BJ (cell line): ENCODE data around the gene HRNR. TPM values are rescaled to one million over a fixed set of nuclear protein-coding genes. Genes with fewer than 3 reads are reported as not detected.

ENCODE experiments used
- CTCF ChIA-PET: fragments of 350-600 bp; formaldehyde crosslinking; extraction: SDS; loops from one replicate; lab custom pipeline; 2021; ENCODE audit warnings: antibody characterized with exemption, inconsistent platforms; lab: Yijun Ruan, JAX
- POLR2A ChIA-PET: fragments of 300-600 bp; sonication (Branson Sonifier 250); formaldehyde crosslinking; extraction: SDS; loops from one replicate; lab custom pipeline; 2021; ENCODE audit warnings: antibody characterized with exemption; lab: Charles Lee
- DNase-seq: peaks from one replicate; pipeline ENCODE4 v3.0.0-alpha.2; 2011; ENCODE audit warnings: low read depth
- H3K27me3 ChIP-seq: 2 replicates; pipeline ENCODE4 v1.6.0; 2011; ENCODE audit warnings: low read length; ENCODE audit not compliant: control insufficient read depth, insufficient read depth
- H3K36me3 ChIP-seq: 2 replicates; pipeline ENCODE4 v1.5.1; 2011; ENCODE audit warnings: low read length; ENCODE audit not compliant: control insufficient read depth, insufficient read depth
- H3K4me3 ChIP-seq: 2 replicates; pipeline ENCODE4 v1.5.1; 2011; ENCODE audit warnings: low read depth, mild to moderate bottlenecking, control low read depth, low read length
- CTCF ChIP-seq: IDR thresholded peaks from 2 replicates; pipeline ENCODE4 v1.5.1; 2011; ENCODE audit warnings: low read depth, mild to moderate bottlenecking, control low read depth, inconsistent platforms, low read length, moderate library complexity; ENCODE audit not compliant: insufficient read depth
- polyA plus RNA-seq: library from polyadenylated mRNA; depleted of rRNA; stranded (reverse); fragments of >200 nt; gene quantifications from 2 replicates; pipeline ENCODE4 v1.2.3, GENCODE V29; 2011

Gene HRNR
- polyA plus RNA-seq, 1 experiment: not detected

- no peaks in the 10 kb centered on the region for H3K36me3 ChIP-seq
- DNase-seq: no peak
- no peaks in the 10 kb centered on the region; the same call in 1 of the 2 replicates for H3K27me3 ChIP-seq
- peak; percentile 85 for TF ChIP-seq CTCF
- ChIA-PET POLR2A (no interaction called here), CTCF (interaction anchor here (0.6 to 10.9 kb wide), 31 partner anchors 9 to 270 kb away, joined by 3 to 276 read pairs (median 5); partner anchors contain the start of gene RPTN)
- H3K4me3 ChIP-seq: peak overlapping the region; percentile 40
These were observed 35.1 kb downstream of the HRNR start for GRCh38 chr1:152188673-152189591.

- no peaks in the 10 kb centered on the region; the same call in 1 of the 2 replicates for H3K27me3 ChIP-seq
- CTCF ChIA-PET: interaction anchor here (0.6 to 10.9 kb wide), 20 partner anchors 15 to 275 kb away, joined by 3 to 276 read pairs (median 6); partner anchors contain the start of gene RPTN
- no peak for TF ChIP-seq CTCF
- no peak for DNase-seq
- no peak overlapping the region for H3K4me3 ChIP-seq
- POLR2A ChIA-PET: interaction anchor here (0.6 kb wide), 1 partner anchor 19 kb away, joined by 3 read pairs; no protein-coding TSS in a partner anchor
- no peaks in the 10 kb centered on the region for H3K36me3 ChIP-seq
These were observed 37.3 kb downstream of the HRNR start for GRCh38 chr1:152186556-152187285.

- DNase-seq: no peak
- no peak overlapping the region for H3K4me3 ChIP-seq
- no peaks in the 10 kb centered on the region; the same call in 1 of the 2 replicates for H3K27me3 ChIP-seq
- POLR2A ChIA-PET: no interaction called here
- no peaks in the 10 kb centered on the region for H3K36me3 ChIP-seq
- CTCF ChIA-PET: interaction anchor here (0.6 to 10.9 kb wide), 27 partner anchors 13 to 273 kb away, joined by 3 to 276 read pairs (median 5); partner anchors contain the start of gene RPTN
- TF ChIP-seq CTCF: peak; percentile 81
These were observed 38.2 kb downstream of the HRNR start for GRCh38 chr1:152185544-152186391.

GRCh38 chr1:152182944-152183361 is 41.0 kb downstream of the HRNR start:
- TF ChIP-seq CTCF: no peak
- Histone ChIP-seq H3K27me3 (no peaks in the 10 kb centered on the region; the same call in 1 of the 2 replicates), H3K4me3 (no peak overlapping the region), H3K36me3 (no peaks in the 10 kb centered on the region)
- ChIA-PET POLR2A (no interaction called here), CTCF (interaction anchor here (1.2 to 10.9 kb wide), 11 partner anchors 11 to 276 kb away, joined by 3 to 276 read pairs (median 68); no protein-coding TSS in a partner anchor)
- DNase-seq: peak; percentile 40
